Measurements from ENCODE around the gene CEL.

- TF ChIP-seq, protein P1, sequence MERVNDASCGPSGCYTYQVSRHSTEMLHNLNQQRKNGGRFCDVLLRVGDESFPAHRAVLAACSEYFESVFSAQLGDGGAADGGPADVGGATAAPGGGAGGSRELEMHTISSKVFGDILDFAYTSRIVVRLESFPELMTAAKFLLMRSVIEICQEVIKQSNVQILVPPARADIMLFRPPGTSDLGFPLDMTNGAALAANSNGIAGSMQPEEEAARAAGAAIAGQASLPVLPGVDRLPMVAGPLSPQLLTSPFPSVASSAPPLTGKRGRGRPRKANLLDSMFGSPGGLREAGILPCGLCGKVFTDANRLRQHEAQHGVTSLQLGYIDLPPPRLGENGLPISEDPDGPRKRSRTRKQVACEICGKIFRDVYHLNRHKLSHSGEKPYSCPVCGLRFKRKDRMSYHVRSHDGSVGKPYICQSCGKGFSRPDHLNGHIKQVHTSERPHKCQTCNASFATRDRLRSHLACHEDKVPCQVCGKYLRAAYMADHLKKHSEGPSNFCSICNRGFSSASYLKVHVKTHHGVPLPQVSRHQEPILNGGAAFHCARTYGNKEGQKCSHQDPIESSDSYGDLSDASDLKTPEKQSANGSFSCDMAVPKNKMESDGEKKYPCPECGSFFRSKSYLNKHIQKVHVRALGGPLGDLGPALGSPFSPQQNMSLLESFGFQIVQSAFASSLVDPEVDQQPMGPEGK (CRISPR knock-in tag; IDR thresholded peaks at IDR 0.05; ENCODE audit: borderline replicate concordance), result no peak
- TF ChIP-seq OSR1 (CRISPR knock-in tag; IDR thresholded peaks at IDR 0.05) (no peak), CSDC2 (CRISPR knock-in tag; IDR thresholded peaks at IDR 0.05) (no peak), RARB (CRISPR knock-in tag; IDR thresholded peaks at IDR 0.05) (no peak), CSRNP3 (CRISPR knock-in tag; IDR thresholded peaks at IDR 0.05) (no peak), ARNTL (CRISPR knock-in tag; IDR thresholded peaks at IDR 0.05; ENCODE audit: borderline replicate concordance, low read depth) (no peak), ZNF70 (CRISPR knock-in tag; IDR thresholded peaks at IDR 0.05) (no peak), TOX (CRISPR knock-in tag; IDR thresholded peaks at IDR 0.05; ENCODE audit: borderline replicate concordance) (no peak), PPARA (CRISPR knock-in tag; IDR thresholded peaks at IDR 0.05; ENCODE audit: borderline replicate concordance) (no peak), ZFP3 (CRISPR knock-in tag; IDR thresholded peaks at IDR 0.05) (no peak), ISL1 (CRISPR knock-in tag; IDR thresholded peaks at IDR 0.05) (no peak)
Observed at GRCh38 chr9:133059623-133060022, 2.2 kb upstream of the CEL start.

All from SK-N-SH treated with all-trans-retinoic acid at 6 μM for 48 hours (cell line).